GM18873 (cell line): Measurements from ENCODE around the gene IL17RB.

Experiments
- ATAC-seq: cut with Tn5 transposase; IDR thresholded peaks from one replicate; pipeline ENCODE4 v1.9.1; 2021; ENCODE audit warnings: mild to moderate bottlenecking, moderate library complexity, moderate number of reproducible peaks; ENCODE audit not compliant: unreplicated experiment, low FRiP score

Gene IL17RB

DNA sequence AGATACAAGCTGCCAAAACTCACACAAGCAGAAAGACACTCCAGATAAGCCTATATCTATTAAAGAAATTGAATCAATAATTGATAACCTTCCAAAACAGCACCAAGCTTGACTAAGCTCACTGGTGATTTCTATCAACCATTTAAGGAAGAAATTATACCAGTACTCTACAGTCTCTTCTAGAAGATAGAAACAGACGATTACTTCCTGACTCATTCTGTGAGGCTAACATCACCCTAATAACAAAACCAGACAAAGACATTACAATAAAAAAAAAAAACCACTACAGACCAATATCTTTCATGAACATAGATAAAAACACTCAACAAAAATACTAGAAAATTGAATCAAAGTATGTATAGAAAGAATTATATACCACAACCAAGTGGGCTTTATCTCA is 20.3 kb upstream of the IL17RB start:
- no peak for ATAC-seq

DNA sequence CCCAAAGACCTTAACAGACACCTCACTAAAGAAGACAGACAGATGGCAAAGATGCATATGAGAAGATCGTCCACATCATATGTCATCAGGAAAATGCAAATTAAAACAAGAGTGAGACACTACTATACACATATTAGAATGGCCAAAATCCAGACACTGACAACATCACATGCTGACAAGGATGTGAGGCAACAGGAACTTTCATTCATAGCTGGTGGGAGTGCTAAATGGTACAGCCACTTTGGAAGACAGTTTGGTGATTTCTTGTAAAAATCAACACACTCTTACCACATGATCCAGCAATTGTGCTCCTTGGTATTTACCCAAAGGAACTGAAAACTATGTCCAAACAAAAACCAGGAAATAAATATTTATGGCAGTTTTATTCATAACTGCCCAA is 17.8 kb upstream of the IL17RB start:
- ATAC-seq, result no peak

DNA sequence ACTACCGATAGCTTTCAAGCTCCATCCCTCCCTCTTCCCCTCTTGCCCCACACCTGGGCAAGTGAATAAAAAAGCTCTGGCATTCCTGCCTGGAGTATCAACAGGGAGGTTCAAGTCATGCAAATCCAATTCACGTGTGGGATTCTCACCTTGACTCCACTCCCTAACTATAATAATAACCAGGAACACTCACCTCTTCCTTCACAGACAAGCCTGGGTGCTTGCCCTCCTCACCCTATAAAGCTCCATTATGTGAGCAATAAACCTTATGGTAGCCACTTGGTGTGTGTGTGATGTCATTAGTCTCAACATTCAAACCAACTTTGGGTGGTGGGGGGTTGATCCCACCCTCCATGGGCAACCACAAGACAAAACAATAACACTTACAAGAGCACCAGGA is 16.8 kb upstream of the IL17RB start:
- ATAC-seq, result no peak

DNA sequence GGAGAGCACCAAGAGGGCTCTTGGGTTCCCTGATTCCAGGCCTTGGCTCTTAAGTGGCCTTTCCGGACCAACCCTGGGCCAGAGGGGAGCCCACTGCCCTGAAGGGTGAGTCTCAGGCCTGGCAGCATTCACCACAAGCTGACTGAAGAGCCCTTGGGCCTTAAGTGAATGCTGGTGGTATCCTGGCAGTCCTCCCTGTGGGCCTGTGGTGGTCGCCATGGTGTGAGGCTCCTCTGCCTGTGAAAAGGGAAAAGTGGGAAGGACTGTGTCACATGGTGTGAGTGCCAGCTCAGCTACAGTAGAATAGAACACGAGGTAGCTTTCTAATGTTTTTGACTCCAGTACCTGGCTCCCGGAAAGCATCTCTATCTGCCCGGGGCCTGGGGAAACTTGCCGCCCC is 15.4 kb upstream of the IL17RB start:
- ATAC-seq, result no peak

DNA sequence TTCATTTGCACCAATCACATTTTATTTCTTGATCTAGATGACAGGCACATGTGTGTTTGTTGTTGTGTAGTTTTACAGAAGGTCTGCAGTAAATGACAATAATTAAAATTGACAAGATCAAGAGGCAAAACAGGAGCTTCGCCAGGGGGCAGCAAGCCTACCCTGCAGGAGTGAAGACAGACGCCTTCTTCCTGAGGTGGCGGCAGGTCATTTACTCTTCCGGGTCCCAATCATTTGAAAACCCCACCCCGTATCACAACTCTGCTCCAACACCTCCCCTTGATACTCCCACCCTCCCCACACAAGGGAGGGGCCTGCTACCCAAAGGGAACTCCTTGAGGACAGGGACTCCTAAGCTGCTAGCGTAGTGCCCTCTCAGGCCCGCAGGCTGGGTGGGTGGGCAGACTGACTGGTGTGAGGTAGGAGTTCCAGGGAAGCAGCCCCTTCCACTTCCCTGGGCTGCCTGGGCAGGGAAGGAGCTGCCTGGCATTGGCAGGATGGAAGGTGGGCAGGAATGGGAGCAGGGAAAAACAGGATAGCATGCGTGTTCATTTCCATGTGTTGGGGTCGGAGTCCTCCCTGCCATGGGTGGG is 13.2 kb upstream of the IL17RB start:
- ATAC-seq, result no peak

DNA sequence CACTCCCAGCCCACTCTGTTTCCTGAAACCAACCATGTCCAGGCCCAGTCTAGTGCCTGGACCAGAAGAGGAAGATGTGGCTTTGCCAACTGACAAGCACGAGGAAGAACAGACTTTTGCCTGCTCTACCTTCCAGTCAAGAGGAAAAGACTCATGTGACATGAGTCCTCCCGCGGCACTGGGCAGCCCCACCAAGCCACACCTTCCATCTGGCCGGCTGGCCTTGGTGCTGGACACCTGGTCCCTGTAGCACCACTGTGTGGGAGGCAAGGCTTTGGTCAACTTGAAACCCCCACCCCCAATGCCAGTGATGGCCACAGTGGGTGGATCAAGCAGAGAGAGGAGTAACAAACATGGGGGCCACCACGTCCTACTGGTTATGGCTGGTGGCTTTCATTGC is 12.7 kb upstream of the IL17RB start:
- no peak for ATAC-seq

DNA sequence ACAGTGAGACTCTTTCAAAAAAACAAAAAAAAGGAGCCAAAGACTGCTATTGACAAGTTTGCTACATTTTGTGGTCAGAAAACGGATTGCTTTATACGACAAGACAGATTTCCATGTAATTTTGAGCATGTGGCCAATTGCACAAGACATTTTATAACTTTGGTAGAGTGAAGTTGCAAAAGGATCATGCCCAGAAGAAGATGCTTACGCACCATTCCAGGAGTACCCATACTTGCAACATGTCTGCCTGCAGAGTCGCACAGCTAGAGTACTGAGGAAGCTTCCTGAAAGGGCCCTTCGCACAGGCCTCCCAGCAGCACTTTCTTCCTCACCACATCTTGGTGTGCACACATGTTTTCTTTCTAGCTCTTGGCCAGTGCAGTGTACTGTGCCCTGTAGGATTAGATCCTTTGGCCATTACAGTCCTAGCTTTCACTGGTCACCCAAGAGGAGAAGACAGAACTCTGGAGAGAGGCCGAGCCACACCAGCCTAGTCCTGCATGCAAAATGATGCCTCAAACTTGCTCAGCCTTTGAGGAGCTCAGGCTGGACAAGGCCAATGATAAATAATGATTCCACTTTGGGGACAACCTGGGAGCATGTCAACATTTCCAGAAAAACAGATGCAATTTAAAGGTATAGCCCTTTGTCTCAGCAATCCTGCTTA is 11.8 kb upstream of the IL17RB start:
- ATAC-seq, result no peak

DNA sequence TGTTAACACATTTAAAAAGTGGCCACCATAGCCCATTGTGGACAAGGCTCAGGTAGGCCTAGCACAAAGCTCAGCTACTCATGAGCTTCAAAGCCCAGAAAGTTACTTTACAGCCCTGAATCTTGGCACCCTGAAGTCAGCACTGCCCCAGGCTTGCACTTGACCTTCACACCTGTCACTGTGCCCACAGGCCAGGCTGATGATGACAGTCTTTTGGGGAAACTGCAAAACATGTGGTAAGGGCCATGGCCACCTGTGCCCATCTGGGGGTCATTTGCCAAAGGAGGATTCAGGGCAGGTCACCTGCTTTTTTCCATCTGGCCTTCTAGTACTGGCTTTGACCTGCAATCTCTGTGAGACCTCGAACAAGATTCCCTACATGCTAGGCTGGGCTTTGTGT is 11.1 kb upstream of the IL17RB start:
- no peak for ATAC-seq

DNA sequence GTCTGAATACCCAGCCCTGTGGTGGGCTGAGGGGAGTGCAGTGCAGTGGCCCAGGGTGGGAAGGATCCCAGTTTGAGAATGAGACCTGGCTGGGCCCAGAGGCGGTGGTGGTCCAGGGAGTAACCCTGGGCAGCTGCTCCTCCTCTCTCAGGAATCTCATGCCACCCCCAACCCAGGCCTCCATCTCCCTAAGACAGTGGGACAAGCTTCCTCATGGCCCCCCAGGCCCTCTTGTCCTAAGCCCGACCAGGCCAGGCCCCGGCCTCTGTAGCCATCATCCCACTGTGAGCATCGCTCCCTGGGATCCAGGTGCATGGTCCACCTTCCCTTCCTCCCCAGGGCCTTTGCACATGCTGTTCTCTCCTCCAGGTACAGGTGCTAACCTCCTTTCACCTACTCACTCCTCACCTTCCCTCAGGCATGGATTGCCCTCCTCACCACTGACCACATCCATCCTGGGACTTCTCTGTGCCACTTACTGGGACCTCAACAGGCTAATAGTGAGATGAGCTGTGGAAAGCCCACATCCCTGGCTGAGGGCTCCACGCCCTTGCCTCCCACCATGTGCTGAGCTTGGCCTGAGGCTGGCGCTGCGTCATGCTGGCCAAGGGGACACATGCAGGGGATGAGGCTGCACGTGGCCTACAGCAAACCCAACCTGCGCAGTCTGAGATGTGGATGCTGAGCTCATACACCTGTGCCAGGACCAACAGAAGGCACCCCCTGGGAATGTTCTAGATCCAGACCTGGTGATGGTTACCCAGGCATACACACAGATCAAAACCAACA is 10.1 kb upstream of the IL17RB start:
- no peak for ATAC-seq

DNA sequence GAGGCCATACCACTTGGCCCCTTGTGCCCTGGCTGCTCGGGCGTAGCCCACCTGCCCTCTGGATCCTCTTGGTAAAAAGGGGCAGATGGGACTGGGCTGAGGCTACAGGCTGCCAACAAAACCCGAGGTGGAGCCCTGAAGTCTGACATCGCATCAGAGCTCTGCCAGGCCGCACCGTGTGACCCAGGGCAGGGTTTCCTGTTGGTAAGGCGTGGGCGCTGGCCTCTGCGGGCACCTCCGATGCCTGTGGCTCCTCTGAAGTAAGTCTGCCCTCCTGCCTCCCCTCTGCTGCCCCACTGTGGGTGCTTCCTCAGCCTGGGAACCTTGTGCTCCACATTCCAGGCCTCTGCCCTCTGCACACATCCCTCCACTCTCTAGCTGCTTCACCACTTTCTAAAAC is 9.0 kb upstream of the IL17RB start:
- ATAC-seq, result no peak

DNA sequence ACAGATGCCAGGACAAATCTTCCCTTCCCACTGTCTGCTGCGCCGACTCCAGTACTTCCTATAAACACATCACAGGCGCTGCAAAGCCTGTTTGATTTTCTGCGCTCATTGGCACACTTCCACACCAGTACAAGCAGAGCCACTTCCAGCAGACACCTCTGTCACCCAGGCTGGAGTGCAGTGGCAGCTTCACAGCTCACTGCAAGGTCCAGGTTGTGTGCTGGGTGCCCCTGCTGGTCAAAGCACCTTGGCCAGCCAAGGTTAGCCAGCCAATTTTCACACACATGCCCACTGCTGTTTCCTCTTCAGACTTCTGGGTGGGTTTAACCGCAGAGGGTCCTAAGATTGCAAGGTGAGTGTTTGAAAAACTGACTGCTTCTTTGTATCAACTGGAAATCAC is 5.1 kb upstream of the IL17RB start:
- no peak for ATAC-seq

DNA sequence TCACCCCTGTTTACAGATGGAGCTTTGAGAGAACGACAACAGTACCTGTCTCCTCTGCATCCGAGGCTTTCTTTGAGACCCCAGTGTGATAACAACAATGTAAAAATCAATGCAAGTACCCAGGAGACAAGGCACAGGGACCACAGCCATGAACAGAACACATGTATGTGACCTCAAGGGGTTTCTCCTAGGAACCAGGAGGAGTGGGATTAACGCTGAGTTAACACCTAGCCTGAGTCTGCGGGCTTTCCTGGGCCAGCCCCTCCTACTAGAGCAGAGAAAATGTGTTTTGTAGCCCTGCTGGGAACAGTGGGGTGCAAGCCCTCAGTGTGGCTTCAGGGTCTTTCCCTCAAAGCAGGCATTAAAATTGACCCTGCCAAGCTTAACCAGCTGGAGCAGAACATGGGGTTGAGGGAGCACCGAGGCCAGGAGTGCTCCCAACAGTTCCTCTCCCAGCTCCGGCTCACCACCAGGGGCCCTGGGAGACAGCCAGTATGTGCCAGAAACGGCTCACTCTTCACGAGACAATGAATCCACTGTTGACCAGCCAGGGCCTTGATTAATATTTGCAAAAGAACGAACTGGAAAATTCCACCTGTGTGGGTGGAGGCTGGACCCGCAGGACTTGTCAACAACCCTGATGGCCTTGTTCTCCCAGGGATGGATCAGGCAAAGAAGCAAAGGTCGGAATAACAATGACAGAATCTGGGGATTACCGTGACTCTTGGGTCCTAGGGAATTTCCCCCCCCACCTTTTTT is 3.8 kb upstream of the IL17RB start:
- ATAC-seq, result no peak

DNA sequence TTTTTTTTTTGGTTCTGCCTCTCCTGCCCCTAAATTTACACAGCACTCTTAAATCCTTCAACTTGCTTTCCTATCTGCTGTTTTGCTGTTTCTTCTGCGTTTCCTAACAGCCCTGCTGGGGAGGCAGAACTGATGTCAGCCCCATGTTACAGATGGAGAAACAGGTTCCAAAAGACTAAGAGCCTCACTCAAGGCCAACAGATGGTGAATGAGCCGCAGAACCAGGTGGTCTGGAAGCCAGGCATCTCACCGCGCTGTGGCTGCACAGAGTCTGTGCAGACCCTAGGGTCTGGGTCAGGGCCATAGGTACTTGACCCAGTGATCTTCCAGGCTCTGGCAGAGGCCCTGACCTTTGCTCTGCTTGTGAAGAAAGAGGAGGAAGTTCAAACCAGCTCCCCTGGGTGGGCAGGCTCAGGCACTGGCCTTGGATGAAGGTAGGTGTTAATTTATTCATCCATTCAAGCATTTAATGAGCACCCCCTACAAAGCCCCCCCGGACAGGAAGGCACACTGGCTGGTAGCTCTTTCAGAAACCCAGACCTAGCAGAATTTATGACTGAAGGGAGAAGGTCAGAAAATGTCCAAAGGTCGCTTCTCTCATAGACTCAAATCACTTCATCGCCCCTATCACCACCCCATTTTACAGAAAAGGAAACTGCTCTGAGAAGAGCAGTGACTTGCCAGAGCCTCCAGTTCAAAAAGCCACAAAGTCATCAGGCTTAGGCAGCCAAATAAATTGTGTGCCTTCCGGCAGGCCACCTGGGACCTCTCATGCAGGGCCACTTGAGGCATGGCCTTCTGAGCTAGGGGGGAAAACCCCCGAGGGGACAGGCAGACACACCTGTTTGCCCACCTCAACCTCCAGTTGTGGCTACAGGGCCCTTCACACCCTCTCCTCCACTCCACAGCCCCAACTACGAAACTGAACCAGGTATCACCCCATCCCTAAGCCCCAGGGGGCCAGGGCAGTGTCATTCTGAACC is 2.9 kb upstream of the IL17RB start:
- no peak for ATAC-seq

DNA sequence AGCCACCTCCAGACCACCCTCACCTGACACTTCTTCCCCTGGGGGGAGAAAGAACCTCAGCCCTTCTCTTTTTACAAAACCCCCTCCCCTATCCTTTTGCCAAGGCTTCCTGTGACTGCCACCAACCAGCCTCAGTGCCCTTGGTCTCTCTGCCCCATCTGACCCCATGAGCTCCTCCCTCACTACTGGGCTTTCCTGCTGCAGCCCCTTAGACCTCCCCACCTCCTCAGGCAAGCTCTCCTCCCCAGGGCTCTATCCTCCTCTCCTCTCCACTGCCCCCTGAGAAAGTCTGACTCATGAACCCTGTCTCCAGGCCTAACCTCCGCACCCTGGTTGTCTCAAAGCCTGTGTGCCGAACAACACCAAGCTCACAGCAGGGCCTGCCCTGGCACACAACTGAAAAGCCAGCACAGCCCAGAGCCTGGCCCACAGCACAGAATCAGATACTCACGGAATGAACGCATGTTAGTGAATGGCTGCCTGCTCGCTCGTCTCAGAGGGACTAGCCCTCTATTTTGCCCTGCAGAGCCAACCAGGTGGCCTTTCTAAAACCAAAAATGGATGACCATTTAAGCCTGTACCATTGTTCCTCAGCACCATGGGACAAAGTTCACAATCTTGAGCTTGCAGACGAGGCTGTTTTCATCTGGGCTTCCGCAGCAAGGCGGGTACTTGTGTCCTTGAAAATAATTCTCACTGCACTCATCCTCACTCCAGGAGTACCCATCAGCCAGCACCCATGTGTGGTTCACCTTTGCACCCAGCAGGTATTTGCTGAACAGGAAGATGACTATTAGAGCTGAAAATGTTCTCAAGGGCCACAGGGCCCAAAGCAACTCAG is 1.9 kb upstream of the IL17RB start:
- no peak for ATAC-seq

DNA sequence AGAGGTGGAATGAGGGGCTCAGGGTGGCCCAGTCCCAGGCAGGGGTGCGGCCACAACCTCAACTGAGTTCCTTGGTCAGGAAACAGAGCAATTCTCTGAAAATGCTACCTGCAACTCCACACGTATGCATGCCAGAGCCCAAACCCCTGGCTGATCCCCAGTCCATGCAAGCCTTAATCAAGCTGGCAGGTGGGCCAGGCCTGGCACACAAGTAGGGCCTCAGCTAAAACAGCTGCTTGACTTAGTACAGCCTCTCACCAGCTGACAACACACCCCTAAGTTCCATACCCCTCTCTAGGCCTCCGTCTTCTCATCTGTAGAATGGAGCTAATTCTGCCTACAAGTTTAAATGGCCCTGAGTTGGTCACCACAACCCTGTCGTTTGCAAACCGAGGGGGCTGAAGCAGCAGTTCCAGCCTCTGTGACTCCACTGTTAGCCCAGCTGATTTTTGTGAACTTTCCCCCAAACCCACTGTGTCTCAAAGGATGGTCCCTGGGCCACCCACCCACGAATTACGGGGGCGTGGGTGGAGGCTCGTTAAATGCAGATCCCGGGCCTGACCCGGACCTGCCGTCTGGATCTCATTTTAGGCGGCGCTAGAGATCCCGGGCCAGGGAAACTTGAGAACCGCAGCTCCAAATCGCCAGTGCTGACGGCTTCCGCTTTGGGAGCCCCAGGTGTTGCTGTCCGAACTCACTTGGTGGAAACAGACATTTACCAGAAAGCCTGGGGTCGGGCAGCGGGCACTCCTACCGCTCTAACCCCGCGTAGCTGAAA is 1.1 kb upstream of the IL17RB start:
- ATAC-seq, result no peak

DNA sequence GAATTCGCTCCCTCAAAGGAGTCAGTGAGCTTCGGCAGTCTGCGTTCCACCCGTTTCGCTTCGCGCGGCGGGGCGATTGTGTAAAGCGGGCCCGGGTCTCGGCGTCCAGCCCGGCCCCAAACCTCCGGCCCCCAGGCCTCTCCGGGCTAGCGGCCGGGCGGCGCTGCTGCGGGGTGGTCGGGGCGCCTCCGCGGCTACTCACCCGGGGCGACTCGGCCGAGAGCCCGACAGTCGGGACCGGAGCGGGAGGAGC is 561 bp upstream of the IL17RB start:
- no peak for ATAC-seq

DNA sequence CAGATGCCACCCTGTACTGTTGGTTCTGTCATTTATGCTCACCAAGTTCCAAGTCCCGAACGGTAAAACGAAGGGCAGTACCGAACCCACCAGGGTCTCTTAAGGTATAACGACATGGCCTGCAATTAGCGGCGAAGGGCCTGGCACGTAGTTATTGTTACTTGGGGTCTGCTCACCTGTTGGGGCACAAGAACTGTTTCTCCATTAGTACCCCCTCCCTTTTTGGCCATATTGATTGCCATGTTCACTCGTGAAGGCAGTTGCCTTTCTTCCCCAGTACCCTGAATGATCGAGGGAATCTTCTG is 435 bp downstream of the IL17RB start:
- no peak for ATAC-seq

DNA sequence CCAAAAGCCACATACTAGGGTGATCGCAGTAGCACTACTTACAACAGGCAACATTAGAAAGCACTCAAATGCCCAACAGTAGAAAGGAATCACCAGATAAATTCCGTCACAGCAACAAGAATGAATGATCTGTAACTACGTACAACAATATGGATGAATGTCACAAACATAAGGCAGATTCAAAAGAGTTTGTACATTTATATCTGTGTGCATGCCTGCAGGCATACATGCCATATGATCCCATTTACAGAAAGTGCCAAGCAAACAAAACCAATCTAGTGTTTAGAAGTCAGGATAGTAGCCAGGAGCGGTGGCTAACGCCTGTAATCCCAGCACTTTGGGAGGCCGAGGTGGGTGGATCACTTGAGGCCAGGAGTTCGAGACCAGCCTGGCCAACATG is 3.5 kb downstream of the IL17RB start:
- no peak for ATAC-seq

DNA sequence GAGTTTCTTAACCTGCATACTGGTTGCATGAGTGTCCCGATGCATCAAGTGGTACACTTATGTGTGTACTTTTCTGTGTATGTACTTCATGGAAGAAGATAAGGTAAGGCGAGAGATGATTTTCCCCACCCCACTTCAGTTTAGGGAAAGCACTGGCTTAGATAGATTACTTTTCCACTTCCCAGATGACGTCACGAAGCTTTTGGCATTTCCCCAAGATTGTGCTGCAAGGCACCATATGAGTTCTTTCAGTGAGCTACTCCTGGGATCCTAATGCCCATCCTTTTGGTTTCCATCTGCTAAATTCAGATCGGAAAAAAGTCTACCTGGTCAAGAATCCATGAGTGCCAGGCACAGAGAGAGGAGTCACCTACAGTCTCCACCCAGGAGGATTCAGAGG is 4.5 kb downstream of the IL17RB start:
- no peak for ATAC-seq
